RWPE1 (cell line): ENCODE measurements around the gene RFX8.
"Not testable (repeated sequence)": the region's sequence is repeated elsewhere in the genome, so short reads cannot be mapped to it uniquely, and the experiment has no call there.

Source experiments
- CTCF ChIA-PET: fragments of 350-600 bp; sonication (Branson Sonifier 250); formaldehyde crosslinking; extraction: SDS; loops from one replicate; lab custom pipeline; 2021; lab: Yijun Ruan, JAX
- POLR2A ChIA-PET: fragments of 400-600 bp; formaldehyde crosslinking; extraction: SDS; loops from one replicate; lab custom pipeline; 2020; ENCODE audit warnings: antibody characterized with exemption; ENCODE audit not compliant: low non-redundant PET; lab: Yijun Ruan, JAX
- DNase-seq: peaks from one replicate; pipeline ENCODE4 v3.0.0; 2012; ENCODE audit warnings: low spot score
- H3K27ac ChIP-seq: fragments of 450-650 bp; 2 replicates; pipeline ENCODE4 v1.5.1; 2017
- TF ChIP-seq, protein P1 (sequence below): fragments of 450-650 bp; conservative IDR thresholded peaks from 2 replicates; pipeline ENCODE4 v1.5.1; 2017; ENCODE audit warnings: low read depth, mild to moderate bottlenecking

The RFX8 gene

DNA sequence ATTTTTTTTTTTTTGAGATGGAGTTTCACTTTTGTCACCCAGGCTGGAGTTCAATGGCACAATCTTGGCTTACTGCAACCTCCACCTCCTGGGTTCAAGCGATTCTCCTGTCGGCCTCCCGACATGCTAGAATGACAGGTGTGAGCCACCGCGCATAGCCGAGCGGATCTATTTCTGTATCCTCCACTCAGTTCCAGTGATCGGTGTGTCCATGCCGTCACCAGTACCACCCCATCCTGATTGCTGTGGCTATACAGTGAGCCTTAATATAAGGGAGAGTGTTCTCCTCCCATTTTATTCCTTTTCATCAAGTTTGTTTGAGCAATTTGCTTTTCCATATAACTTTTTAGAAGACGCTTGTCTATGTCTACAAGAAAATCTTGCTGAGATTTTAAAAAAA, 35.2 kb downstream of the RFX8 start:
- DNase-seq, result no peak
- ChIA-PET POLR2A (no interaction called here), CTCF (no interaction called here)
- H3K27ac ChIP-seq, result no peak overlapping the region
- TF ChIP-seq, protein P1, sequence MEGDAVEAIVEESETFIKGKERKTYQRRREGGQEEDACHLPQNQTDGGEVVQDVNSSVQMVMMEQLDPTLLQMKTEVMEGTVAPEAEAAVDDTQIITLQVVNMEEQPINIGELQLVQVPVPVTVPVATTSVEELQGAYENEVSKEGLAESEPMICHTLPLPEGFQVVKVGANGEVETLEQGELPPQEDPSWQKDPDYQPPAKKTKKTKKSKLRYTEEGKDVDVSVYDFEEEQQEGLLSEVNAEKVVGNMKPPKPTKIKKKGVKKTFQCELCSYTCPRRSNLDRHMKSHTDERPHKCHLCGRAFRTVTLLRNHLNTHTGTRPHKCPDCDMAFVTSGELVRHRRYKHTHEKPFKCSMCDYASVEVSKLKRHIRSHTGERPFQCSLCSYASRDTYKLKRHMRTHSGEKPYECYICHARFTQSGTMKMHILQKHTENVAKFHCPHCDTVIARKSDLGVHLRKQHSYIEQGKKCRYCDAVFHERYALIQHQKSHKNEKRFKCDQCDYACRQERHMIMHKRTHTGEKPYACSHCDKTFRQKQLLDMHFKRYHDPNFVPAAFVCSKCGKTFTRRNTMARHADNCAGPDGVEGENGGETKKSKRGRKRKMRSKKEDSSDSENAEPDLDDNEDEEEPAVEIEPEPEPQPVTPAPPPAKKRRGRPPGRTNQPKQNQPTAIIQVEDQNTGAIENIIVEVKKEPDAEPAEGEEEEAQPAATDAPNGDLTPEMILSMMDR, result no peak

DNA sequence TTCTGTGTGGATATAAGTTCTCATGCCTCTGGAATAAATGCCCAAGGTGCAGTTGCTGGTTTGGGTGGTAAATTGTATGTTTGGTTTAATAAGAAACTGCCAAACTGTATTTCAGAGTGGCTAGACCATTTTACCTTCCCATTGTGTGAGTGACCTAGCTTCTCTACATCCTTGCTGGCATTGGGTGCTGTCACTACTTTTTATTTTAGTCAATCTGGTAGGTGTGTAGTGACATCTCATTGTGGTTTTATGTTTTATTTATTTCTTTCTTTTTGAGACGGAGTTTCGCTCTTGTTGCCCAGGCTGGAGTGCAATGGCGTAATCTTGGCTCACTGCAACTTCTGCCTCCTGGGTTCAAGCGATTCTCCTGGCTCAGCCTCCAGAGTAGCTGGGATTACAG, 36.4 kb downstream of the RFX8 start:
- H3K27ac ChIP-seq, CTCF ChIA-PET, POLR2A ChIA-PET, DNase-seq: not testable (repeated sequence)

- POLR2A ChIA-PET, result no interaction called here
- no peak overlapping the region for H3K27ac ChIP-seq
- CTCF ChIA-PET, result interaction anchor here (0.7 kb wide), 1 partner anchor 121 kb away, joined by 3 read pairs; no protein-coding TSS in a partner anchor
- TF ChIP-seq, protein P1, result no peak
- DNase-seq, result no peak
Observed at GRCh38 chr2:101435001-101435862, 39.7 kb downstream of the RFX8 start.

DNA sequence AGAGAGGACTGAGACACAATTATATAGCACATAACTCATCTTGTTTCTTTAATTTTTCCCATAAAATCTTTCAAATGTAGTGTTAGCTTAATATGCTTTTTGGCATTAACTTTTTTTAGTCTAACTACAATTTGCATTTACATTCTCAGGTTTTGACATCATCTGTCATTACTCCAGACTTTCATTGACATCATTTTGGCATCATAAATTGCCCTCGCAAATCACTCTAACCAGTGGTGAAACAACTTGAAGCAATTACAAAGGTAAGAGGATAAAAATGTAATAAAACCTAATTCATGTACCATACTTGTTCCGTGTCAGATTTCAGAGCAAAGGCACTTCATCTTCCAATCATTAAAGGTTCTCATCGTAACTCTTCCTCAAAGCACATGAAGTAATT, 41.4 kb downstream of the RFX8 start:
- H3K27ac ChIP-seq, result no peak overlapping the region
- ChIA-PET POLR2A (no interaction called here), CTCF (no interaction called here)
- DNase-seq, result no peak
- TF ChIP-seq, protein P1, result no peak

GRCh38 chr2:101432411-101433181, 42.3 kb downstream of the RFX8 start:
- POLR2A ChIA-PET, result no interaction called here
- TF ChIP-seq, protein P1, result no peak
- H3K27ac ChIP-seq, result no peak overlapping the region; the same call in 1 of the 2 replicates
- CTCF ChIA-PET, result no interaction called here
- DNase-seq, result no peak

GRCh38 chr2:101431486-101431885, 43.4 kb downstream of the RFX8 start:
- TF ChIP-seq, protein P1, result no peak
- POLR2A ChIA-PET, result no interaction called here
- CTCF ChIA-PET, result interaction anchor here (1.1 kb wide), 1 partner anchor 13 kb away, joined by 3 read pairs; no protein-coding TSS in a partner anchor
- DNase-seq, result no peak
- no peak overlapping the region for H3K27ac ChIP-seq
